Breast epithelium (tissue), 4 donors: Measurements from ENCODE around the gene RAB9B. TPM values are rescaled to one million over a fixed set of nuclear protein-coding genes. Genes with fewer than 3 reads are reported as not detected.

ENCODE experiments used
- DNase-seq, 2 donors: peaks; one replicate each; pipeline ENCODE4 v3.0.0-alpha.2; 2019; ENCODE audit warnings: low spot score in 2 of 2
- H3K27ac ChIP-seq, 2 donors: fragments of 200-600 bp; sonication (generic) in 1 of 2; one replicate each; pipeline ENCODE4 v1.5.1; 2016 to 2019; ENCODE audit warnings: mild to moderate bottlenecking in 1 of 2
- H3K27me3 ChIP-seq, 2 donors: fragments of 200-600 bp; sonication (generic) in 1 of 2; one replicate each; pipeline versions ENCODE4 v1.5.1 to v1.6.0; 2017 to 2019; ENCODE audit warnings: control low read depth in 1 of 2, mild to moderate bottlenecking in 1 of 2
- H3K36me3 ChIP-seq: fragments of 200-600 bp; one replicate; pipeline ENCODE4 v1.5.1; 2019
- H3K4me1 ChIP-seq, 2 donors: fragments of 200-600 bp; sonication (generic); one replicate each; pipeline ENCODE4 v1.5.1; 2016 to 2019; ENCODE audit warnings: control low read depth in 1 of 2
- H3K4me3 ChIP-seq, 3 donors: fragments of 200-600 bp; sonication (generic); 1 replicate in 2 of 3; 2 replicates in 1 of 3; pipeline ENCODE4 v1.5.1; 2016 to 2019; ENCODE audit warnings: mild to moderate bottlenecking in 3 of 3, moderate library complexity in 2 of 3
- H3K9me3 ChIP-seq, 2 donors: fragments of 200-600 bp; sonication (generic) in 1 of 2; one replicate each; pipeline ENCODE4 v1.5.1; 2016 to 2019; ENCODE audit warnings: control low read depth in 1 of 2
- POLR2A ChIP-seq: fragments of 450-650 bp; IDR thresholded peaks from one replicate; pipeline ENCODE4 v1.6.1; 2016; ENCODE audit warnings: antibody characterized with exemption, mild to moderate bottlenecking, moderate library complexity
- POLR2AphosphoS5 ChIP-seq, 3 donors: sonication (generic); formaldehyde crosslinking; IDR thresholded peaks; one replicate each; pipeline ENCODE4 v1.6.1; 2017; ENCODE audit warnings: antibody characterized with exemption in 3 of 3
- intact Hi-C: fragments of 100-400 bp; cut with DNase I; formaldehyde crosslinking; loops from one replicate; pipeline ENCODE4 v1.15.1; 2023; ENCODE audit warnings: low total_unique reads
- total RNA-seq, 3 donors: library from RNA; depleted of rRNA; stranded (reverse); fragments of >200 nt; gene quantifications; one replicate each; pipeline ENCODE4 v1.1.0, GENCODE V29; 2016
- TF ChIP-seq, protein P1 (sequence below), 3 donors: fragments of 450-650 bp; IDR thresholded peaks; one replicate each; pipeline ENCODE4 v1.5.1; 2016 to 2017; ENCODE audit warnings: antibody characterized with exemption in 3 of 3, mild to moderate bottlenecking in 3 of 3, moderate library complexity in 3 of 3

RAB9B gene
- total RNA-seq, 3 donors from 2014 or later = 1.3 to 3.4 (median 1.9) TPM

DNA sequence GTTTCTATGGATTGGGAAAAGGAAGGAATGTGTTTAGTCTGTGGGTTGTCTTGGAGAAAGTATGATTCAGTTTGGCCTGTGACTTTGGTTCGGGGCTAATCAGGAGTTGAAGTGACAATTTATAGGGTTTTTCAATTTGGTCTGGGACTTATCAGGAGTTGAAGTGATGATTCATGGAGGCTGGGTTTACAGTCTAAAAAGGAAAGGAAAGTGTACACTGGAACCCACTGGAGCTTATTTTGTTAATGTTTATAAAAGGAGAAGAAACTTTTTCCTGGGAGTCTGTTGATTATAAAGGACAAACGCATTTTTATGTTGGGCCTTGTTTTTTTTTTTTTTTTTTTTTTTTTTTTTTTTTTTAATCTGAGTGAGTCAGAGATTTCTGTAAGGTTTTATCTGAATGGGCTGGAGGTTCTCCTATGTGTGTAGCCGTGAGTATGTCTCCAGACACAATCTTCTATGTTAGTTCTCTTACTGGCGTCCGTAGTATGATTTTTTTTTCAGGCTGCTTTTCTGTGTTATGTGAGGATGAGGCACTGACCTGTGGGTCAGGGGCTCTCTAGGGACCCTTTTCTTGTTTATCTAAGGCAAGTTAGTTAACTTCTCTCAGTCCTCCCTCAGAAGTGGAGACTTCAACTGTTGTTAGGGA, 33.0 kb upstream of the RAB9B start:
- no peaks in the 10 kb centered on the region for H3K36me3 ChIP-seq
- intact Hi-C loops = no loop called here
- no peaks in the 10 kb centered on the region for H3K9me3 ChIP-seq
- H3K27ac ChIP-seq = no peak overlapping the region
- no peak overlapping the region for H3K4me3 ChIP-seq
- no peaks in the 10 kb centered on the region for H3K4me1 ChIP-seq
- no peak for DNase-seq
- TF ChIP-seq POLR2A = no peak
- TF ChIP-seq, protein P1, sequence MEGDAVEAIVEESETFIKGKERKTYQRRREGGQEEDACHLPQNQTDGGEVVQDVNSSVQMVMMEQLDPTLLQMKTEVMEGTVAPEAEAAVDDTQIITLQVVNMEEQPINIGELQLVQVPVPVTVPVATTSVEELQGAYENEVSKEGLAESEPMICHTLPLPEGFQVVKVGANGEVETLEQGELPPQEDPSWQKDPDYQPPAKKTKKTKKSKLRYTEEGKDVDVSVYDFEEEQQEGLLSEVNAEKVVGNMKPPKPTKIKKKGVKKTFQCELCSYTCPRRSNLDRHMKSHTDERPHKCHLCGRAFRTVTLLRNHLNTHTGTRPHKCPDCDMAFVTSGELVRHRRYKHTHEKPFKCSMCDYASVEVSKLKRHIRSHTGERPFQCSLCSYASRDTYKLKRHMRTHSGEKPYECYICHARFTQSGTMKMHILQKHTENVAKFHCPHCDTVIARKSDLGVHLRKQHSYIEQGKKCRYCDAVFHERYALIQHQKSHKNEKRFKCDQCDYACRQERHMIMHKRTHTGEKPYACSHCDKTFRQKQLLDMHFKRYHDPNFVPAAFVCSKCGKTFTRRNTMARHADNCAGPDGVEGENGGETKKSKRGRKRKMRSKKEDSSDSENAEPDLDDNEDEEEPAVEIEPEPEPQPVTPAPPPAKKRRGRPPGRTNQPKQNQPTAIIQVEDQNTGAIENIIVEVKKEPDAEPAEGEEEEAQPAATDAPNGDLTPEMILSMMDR (IDR thresholded peaks at IDR 0.05) = no peak
- TF ChIP-seq POLR2AphosphoS5 (IDR thresholded peaks at IDR 0.05) = no peak
- H3K27me3 ChIP-seq = peaks cover 0 to 21% of the 10 kb centered on the region in 2 donors

DNA sequence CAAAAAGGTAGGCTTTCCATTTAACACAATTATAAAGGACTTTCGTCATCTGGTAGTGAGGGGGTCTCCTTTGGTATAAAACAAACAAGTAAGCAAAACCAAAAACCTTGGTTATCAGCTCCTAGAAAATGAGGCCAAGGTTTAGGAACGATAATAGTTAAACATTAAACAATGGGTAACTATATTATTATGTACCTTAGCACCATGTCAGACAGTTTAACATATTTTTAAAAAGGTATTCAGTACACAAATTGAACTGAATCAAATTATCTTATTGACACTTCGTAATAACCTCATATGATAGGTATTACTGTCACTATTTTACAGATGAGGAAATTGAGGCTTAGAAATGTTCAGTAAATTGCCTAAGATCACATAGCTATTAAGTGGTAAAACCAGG, 32.1 kb upstream of the RAB9B start:
- Histone ChIP-seq H3K27me3 (peaks cover 0 to 25% of the 10 kb centered on the region in 2 donors), H3K36me3 (no peaks in the 10 kb centered on the region), H3K27ac (no peak overlapping the region), H3K4me1 (no peaks in the 10 kb centered on the region), H3K4me3 (no peak overlapping the region), H3K9me3 (no peaks in the 10 kb centered on the region)
- no peak for DNase-seq
- no peak for TF ChIP-seq POLR2AphosphoS5 (IDR thresholded peaks at IDR 0.05)
- TF ChIP-seq, protein P1 (IDR thresholded peaks at IDR 0.05) = no peak
- no peak for TF ChIP-seq POLR2A
- intact Hi-C loops = no loop called here

DNA sequence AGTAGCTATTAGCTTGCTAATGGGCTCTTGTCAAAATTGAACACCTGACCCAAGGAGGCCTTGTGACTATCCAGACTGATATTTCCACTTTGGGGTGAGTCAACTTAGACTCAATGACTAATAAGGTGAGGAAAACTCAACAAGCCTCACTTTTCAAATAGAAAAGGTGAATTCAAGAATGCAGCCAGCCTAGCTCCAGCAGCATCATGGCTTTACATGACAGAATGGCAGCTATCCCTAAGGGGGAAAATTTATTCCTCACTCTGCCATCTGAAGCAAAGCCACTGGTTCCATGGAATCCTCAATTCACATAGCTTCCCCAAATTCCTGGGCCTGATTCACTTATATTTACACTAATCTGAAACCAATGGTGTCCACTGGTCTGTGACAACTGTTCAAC, 29.1 kb upstream of the RAB9B start:
- Histone ChIP-seq H3K36me3 (no peaks in the 10 kb centered on the region), H3K9me3 (no peaks in the 10 kb centered on the region), H3K4me1 (no peaks in the 10 kb centered on the region), H3K4me3 (no peak overlapping the region), H3K27me3 (peaks cover 0 to 40% of the 10 kb centered on the region in 2 donors), H3K27ac (no peak overlapping the region)
- intact Hi-C loops = no loop called here
- TF ChIP-seq, protein P1 (IDR thresholded peaks at IDR 0.05) = no peak
- TF ChIP-seq POLR2AphosphoS5 (IDR thresholded peaks at IDR 0.05) (no peak), POLR2A (no peak)
- DNase-seq = no peak

DNA sequence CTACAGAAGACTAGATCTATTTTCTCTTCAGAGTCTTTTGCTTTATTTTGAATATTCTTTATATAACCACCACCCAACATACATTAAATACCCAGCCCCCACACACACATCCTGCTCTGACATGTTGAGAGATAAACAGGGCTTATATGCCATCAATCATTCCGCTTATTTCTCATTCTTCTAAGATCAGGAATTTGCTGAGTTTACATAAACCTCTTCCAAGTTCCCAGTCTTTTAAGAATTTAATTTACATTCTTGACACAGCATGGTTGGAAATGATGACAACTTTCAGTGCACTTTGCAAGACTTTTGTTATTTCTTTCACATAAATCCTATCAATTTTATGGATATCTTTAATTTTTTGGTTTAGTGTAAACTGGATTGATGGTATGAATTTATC, 17.5 kb upstream of the RAB9B start:
- Histone ChIP-seq H3K4me3 (no peak overlapping the region), H3K4me1 (no peaks in the 10 kb centered on the region), H3K27me3 (peaks cover 0 to 22% of the 10 kb centered on the region in 2 donors), H3K27ac (no peak overlapping the region), H3K36me3 (no peaks in the 10 kb centered on the region), H3K9me3 (no peaks in the 10 kb centered on the region)
- no peak for DNase-seq
- no peak for TF ChIP-seq POLR2A
- no peak for TF ChIP-seq POLR2AphosphoS5 (IDR thresholded peaks at IDR 0.05)
- TF ChIP-seq, protein P1 (IDR thresholded peaks at IDR 0.05) = no peak
- intact Hi-C loops = no loop called here

DNA sequence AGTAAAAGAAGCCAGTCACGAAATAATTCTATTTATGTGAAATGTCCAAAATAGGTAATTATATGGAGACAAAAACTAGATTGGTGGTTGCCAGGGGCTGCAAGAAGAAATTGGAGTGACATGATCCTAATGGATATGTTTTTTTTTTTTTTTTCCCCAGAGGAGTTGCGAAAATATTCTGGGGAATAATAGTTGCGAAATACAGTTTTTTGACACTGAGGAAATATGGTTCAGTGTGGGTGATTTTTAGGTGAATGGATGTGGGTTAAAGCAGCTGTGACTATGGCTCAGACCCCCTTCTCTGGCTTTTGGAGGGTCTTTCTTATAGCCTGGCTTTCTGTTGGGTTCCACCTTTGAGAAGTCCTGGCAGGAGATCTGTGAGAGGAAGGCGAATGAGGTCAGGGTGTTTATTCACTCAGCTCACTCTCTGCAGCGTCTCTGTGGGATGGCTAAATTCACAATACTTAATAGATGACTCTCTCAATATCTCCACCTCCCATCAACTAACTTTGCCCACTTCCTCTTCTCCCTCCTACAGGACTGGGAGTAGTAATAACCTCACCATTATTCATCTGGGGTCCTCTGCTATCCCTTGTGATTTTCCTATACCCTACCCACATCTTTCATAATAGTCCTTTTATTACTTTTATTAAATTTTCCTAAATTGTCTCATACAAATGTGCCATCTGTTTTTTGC, 15.3 kb upstream of the RAB9B start:
- intact Hi-C loops = no loop called here
- no peak overlapping the region for H3K4me3 ChIP-seq
- no peak for DNase-seq

More for the DNA sequence above, 15.3 kb upstream of the RAB9B start:
- Histone ChIP-seq H3K4me1 (no peaks in the 10 kb centered on the region), H3K36me3 (no peaks in the 10 kb centered on the region), H3K9me3 (no peaks in the 10 kb centered on the region), H3K27me3 (peaks cover 0 to 35% of the 10 kb centered on the region in 2 donors), H3K27ac (no peak overlapping the region)
- TF ChIP-seq, protein P1 (IDR thresholded peaks at IDR 0.05) = no peak
- no peak for TF ChIP-seq POLR2A
- no peak for TF ChIP-seq POLR2AphosphoS5 (IDR thresholded peaks at IDR 0.05)
